ENCODE data around the gene FAM163B. TPM values are rescaled to one million over a fixed set of nuclear protein-coding genes. Genes with fewer than 3 reads are reported as not detected.

Gene FAM163B
- total RNA-seq, 1 donor from 2014 or later, result not detected

DNA sequence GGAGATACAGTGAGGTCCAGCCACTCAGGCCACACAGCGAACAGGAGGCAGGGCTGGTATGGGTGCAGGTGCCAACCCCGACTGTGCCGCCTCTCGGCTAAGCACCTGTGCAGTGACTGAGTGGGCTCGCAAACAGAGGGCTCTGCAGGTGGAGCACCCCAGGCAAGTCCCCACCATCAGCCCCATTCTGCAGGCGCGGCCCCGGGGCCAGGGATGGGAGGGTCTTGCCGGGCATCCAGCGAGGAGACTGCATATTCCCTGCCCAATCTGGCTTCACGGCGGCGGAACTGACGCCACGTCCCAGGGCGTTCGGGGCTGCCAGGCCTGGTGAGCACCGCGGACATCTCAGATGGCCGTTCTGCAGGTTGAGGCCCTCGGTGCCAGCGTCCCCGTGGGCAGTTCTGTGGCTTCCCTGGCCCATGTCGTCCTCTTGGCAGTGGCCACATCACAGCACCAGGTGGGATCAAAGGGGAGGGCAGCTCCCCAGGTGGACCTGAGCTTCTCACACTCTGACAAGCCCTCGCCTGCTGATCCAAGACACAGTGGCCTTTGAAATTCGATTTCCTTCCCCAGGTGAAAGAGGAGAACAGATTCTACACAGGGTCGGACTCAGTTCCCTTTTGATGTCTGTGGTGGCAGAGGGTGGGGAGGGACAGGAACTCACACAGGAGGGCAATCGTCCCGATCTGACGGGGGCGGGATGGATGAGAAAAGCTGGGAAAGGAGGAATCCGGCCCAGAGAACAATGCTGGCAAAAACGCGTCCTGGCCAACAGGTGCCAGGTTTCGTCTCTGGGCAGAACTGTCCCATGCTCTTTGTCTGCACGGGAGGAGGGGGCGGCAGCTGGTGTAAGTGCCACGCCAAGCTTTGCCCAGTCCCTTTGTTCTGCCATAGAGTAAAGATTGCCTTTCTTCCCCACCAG is 45.8 kb upstream of the FAM163B start:
- POLR2A ChIA-PET, result no interaction called here
- H3K27ac Mint-ChIP-seq, result no peak overlapping the region
- H3K27me3 Mint-ChIP-seq, result peaks cover 46% of the 10 kb centered on the region

DNA sequence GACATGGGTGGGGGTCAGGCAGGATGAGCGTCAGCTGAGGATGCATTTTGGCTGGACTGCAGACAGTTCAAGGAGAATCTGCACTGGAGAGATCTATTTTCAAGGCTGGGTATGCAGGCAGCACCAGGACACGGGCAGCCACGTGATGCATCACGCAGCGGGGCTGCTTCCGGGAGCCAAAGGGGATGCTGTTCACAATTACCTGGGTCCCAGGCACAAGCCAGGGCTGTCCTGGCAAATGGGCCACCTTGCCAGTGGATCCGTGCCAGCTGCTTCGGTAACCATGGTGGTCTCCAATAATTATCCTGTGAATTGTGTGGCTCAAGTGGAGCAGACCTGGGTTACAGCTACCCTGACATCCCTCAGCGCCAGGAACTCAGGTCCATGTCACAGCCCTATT is 44.4 kb upstream of the FAM163B start:
- H3K27ac Mint-ChIP-seq, result no peak overlapping the region
- POLR2A ChIA-PET, result no interaction called here
- H3K9me3 Mint-ChIP-seq, result no peaks in the 10 kb centered on the region
- no peaks in the 10 kb centered on the region for H3K36me3 Mint-ChIP-seq (ENCODE audit: low read depth)
- ATAC-seq (ENCODE audit: low read depth) (no peak), DNase-seq (no peak)
- CTCF ChIA-PET, result no interaction called here
- peaks cover 40% of the 10 kb centered on the region for H3K27me3 Mint-ChIP-seq
- H3K4me1 Mint-ChIP-seq, result no peaks in the 10 kb centered on the region
- no peak overlapping the region for H3K4me3 Mint-ChIP-seq
- intact Hi-C loops (cut with micrococcal nuclease), result no loop called here
- TF ChIP-seq, protein P1, sequence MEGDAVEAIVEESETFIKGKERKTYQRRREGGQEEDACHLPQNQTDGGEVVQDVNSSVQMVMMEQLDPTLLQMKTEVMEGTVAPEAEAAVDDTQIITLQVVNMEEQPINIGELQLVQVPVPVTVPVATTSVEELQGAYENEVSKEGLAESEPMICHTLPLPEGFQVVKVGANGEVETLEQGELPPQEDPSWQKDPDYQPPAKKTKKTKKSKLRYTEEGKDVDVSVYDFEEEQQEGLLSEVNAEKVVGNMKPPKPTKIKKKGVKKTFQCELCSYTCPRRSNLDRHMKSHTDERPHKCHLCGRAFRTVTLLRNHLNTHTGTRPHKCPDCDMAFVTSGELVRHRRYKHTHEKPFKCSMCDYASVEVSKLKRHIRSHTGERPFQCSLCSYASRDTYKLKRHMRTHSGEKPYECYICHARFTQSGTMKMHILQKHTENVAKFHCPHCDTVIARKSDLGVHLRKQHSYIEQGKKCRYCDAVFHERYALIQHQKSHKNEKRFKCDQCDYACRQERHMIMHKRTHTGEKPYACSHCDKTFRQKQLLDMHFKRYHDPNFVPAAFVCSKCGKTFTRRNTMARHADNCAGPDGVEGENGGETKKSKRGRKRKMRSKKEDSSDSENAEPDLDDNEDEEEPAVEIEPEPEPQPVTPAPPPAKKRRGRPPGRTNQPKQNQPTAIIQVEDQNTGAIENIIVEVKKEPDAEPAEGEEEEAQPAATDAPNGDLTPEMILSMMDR (IDR thresholded peaks at IDR 0.05), result no peak

More for the DNA sequence above, 45.8 kb upstream of the FAM163B start:
- H3K36me3 Mint-ChIP-seq (ENCODE audit: low read depth), result no peaks in the 10 kb centered on the region
- CTCF ChIA-PET, result no interaction called here
- no peak for ATAC-seq (ENCODE audit: low read depth)
- DNase-seq, result no peak
- H3K4me3 Mint-ChIP-seq, result no peak overlapping the region
- TF ChIP-seq, protein P1 (IDR thresholded peaks at IDR 0.05), result no peak
- peaks cover under 1% of the 10 kb centered on the region for H3K4me1 Mint-ChIP-seq
- H3K9me3 Mint-ChIP-seq, result no peaks in the 10 kb centered on the region
- intact Hi-C loops (cut with micrococcal nuclease), result no loop called here

DNA sequence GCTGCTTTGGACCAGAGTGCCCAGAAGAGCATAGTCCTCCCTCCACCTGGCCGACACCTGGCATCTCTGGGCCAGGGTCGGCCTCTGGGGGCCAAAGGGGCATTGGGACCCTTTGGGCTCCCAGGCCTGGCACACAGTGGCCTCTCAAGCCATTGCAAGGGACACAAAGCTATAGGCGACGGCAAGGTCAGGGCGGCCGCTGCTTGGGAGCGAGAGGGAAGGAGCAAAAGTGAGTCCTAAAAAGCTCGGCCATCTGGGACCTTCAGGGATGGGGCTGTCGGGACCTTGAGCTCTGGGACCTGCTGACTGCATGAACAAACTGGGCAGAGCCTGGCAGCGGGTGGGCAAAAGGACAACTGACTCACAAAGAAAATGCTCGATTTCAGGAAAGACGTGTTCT is 40.8 kb upstream of the FAM163B start:
- ATAC-seq (ENCODE audit: low read depth) (no peak), DNase-seq (no peak)
- Mint-ChIP-seq H3K4me3 (no peak overlapping the region), H3K27ac (no peak overlapping the region), H3K9me3 (no peaks in the 10 kb centered on the region), H3K27me3 (peaks cover 13% of the 10 kb centered on the region), H3K4me1 (no peaks in the 10 kb centered on the region), H3K36me3 (ENCODE audit: low read depth) (no peaks in the 10 kb centered on the region)
- TF ChIP-seq, protein P1 (IDR thresholded peaks at IDR 0.05), result no peak
- intact Hi-C loops (cut with micrococcal nuclease), result no loop called here
- POLR2A ChIA-PET, result no interaction called here
- CTCF ChIA-PET, result no interaction called here

DNA sequence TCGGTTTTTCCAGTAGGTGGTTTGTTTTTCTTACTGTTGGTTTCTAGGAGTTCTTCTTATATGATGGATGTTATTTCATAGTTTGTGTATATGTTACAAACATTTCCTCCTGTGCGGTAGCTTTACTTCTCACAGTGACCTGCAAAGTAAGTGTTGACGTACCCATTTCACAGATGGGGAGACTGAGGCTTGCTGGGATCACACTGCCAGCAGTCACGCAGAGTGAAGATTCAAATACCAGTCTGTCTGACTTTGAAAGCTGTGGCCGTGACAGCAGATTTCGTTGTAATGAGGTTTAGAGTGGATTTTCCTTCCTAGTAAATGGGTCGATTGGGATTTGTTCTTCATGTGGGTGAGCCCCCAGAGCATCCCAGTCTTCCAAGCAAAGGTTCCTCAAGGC is 40.0 kb upstream of the FAM163B start:
- ATAC-seq (ENCODE audit: low read depth) (no peak), DNase-seq (no peak)
- ChIA-PET POLR2A (no interaction called here), CTCF (no interaction called here)
- TF ChIP-seq, protein P1 (IDR thresholded peaks at IDR 0.05), result no peak
- Mint-ChIP-seq H3K27me3 (peaks cover 6% of the 10 kb centered on the region), H3K4me1 (no peaks in the 10 kb centered on the region), H3K9me3 (no peaks in the 10 kb centered on the region), H3K27ac (no peak overlapping the region), H3K36me3 (ENCODE audit: low read depth) (no peaks in the 10 kb centered on the region), H3K4me3 (no peak overlapping the region)
- intact Hi-C loops (cut with micrococcal nuclease), result no loop called here

DNA sequence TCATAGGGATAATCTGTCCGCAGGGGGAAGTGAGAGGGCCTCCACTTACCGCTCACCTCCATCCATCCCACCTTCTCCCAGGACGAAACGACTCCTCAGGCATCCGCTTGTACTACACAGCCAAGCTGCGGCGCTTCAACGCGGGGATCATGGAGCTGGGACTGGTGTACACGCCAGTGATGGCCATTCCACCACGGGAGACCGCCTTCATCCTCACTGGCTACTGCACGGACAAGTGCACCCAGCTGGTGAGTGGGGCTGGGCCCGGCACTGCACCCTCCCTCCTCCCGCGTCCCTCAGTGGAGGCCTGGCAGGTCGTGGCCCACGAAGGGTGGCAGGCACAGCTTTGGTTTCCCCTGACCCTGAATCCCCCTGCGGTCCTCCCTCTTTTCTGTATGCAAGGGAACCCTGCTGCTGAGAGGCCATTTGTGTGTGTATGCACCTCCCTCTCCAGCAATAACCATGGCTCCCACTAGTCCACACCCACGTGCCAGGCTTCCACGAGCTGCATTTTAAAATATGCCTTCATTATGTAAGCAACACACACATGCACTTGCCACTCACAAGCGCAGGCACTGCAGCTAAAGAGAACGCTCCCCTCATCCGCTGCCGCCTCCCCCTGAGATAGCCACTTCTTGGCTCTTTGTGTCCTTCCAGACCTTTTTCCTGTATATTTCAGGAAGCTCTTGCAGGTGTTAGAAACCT is 38.7 kb upstream of the FAM163B start:
- intact Hi-C loops (cut with micrococcal nuclease), result no loop called here
- ChIA-PET CTCF (no interaction called here), POLR2A (no interaction called here)
- Mint-ChIP-seq H3K9me3 (no peaks in the 10 kb centered on the region), H3K36me3 (ENCODE audit: low read depth) (no peaks in the 10 kb centered on the region), H3K27ac (no peak overlapping the region), H3K27me3 (peaks cover 6% of the 10 kb centered on the region), H3K4me1 (no peaks in the 10 kb centered on the region), H3K4me3 (no peak overlapping the region)
- TF ChIP-seq, protein P1 (IDR thresholded peaks at IDR 0.05), result no peak
- ATAC-seq (ENCODE audit: low read depth) (no peak), DNase-seq (no peak)

Data from activated B cell treated with CpG ODN at 0.5 μM for 24 hours (primary cell).